KBM-7 (cell line): ENCODE measurements around the gene GPR78.
"Not testable (repeated sequence)": the region's sequence is repeated elsewhere in the genome, so short reads cannot be mapped to it uniquely, and the experiment has no call there.

Experiments used
- DNase-seq: peaks from one replicate; pipeline ENCODE4 v3.0.0-alpha.2; 2015
- in situ Hi-C: fragments of 300-500 bp; cut with MboI; formaldehyde crosslinking; loops from 2 replicates; pipeline ENCODE4 v1.14.3; 2020; ENCODE audit warnings: low sequenced_read_pairs, low pct_unique_long_range_greater_than_20kb, mixed read lengths

The GPR78 gene

GRCh38 chr4:8558080-8558960 lies 21.9 kb upstream of the GPR78 start:
- DNase-seq, result no peak
- in situ Hi-C loops, result no loop called here

GRCh38 chr4:8559011-8559410 lies 21.2 kb upstream of the GPR78 start:
- DNase-seq, result no peak
- in situ Hi-C loops, result no loop called here

- in situ Hi-C loops, result no loop called here
- no peak for DNase-seq
Measured at GRCh38 chr4:8559524-8560264, 20.5 kb upstream of the GPR78 start.

- no peak for DNase-seq
- in situ Hi-C loops, result no loop called here
Measured at GRCh38 chr4:8560265-8561047, 19.7 kb upstream of the GPR78 start.

- in situ Hi-C loops, result no loop called here
- no peak for DNase-seq
Measured at GRCh38 chr4:8564595-8564994, 15.6 kb upstream of the GPR78 start.

- DNase-seq, result no peak
- in situ Hi-C loops, result no loop called here
Measured at GRCh38 chr4:8568068-8568668, 12.0 kb upstream of the GPR78 start.

GRCh38 chr4:8570201-8570600 lies 10.0 kb upstream of the GPR78 start:
- DNase-seq, result no peak
- in situ Hi-C loops, result no loop called here

GRCh38 chr4:8571702-8572685 lies 8.2 kb upstream of the GPR78 start:
- in situ Hi-C loops, result no loop called here
- DNase-seq, result no peak

- no peak for DNase-seq
- in situ Hi-C loops, result no loop called here
Measured at GRCh38 chr4:8573266-8573665, 6.9 kb upstream of the GPR78 start.

- no peak for DNase-seq
- in situ Hi-C loops, result no loop called here
Measured at GRCh38 chr4:8574796-8575370, 5.3 kb upstream of the GPR78 start.

- no peak for DNase-seq
- in situ Hi-C loops, result no loop called here
Measured at GRCh38 chr4:8575457-8575856, 4.7 kb upstream of the GPR78 start.

GRCh38 chr4:8576591-8576990 lies 3.6 kb upstream of the GPR78 start:
- DNase-seq, in situ Hi-C loops: not testable (repeated sequence)

- in situ Hi-C loops, result no loop called here
- no peak for DNase-seq
Measured at GRCh38 chr4:8577046-8577445, 3.1 kb upstream of the GPR78 start.

GRCh38 chr4:8577972-8578371 lies 2.2 kb upstream of the GPR78 start:
- no peak for DNase-seq
- in situ Hi-C loops, result no loop called here

GRCh38 chr4:8578717-8579116 lies 1.5 kb upstream of the GPR78 start:
- in situ Hi-C loops, result no loop called here
- DNase-seq, result no peak

- no peak for DNase-seq
- in situ Hi-C loops, result no loop called here
Measured at GRCh38 chr4:8579526-8580320, 469 bp upstream of the GPR78 start.
